Left lung (tissue), 10 donors: ENCODE results near the gene FOCAD. TPM values are rescaled to one million over a fixed set of nuclear protein-coding genes. Genes with fewer than 3 reads are reported as not detected.
A peak's percentile ranks its signal among the peaks of the same experiment; 100 is the strongest.
"Not testable (repeated sequence)": the region's sequence is repeated elsewhere in the genome, so short reads cannot be mapped to it uniquely, and the experiment has no call there.

Source experiments
- ATAC-seq: fragments of 200-7000 bp; cut with Tn5 transposase; one replicate; pipeline ENCODE4 v1.9.1; 2020; ENCODE audit warnings: moderate library complexity
- DNase-seq, 4 donors: peaks; one replicate each; pipeline ENCODE4 v3.0.0-alpha.2; 2013 to 2020
- H3K27ac ChIP-seq, 2 donors: fragments of 200-600 bp; sonication (generic) in 1 of 2; one replicate each; pipeline versions ENCODE4 v1.5.0 to v1.8.0; 2020 to 2021
- H3K27me3 ChIP-seq, 2 donors: fragments of 200-600 bp; sonication (generic) in 1 of 2; one replicate each; pipeline versions ENCODE4 v1.5.0 to v1.8.0; 2020 to 2021
- H3K36me3 ChIP-seq, 2 donors: fragments of 200-600 bp; sonication (generic) in 1 of 2; one replicate each; pipeline versions ENCODE4 v1.5.0 to v1.8.0; 2020 to 2021
- H3K4me1 ChIP-seq, 2 donors: fragments of 200-600 bp; one replicate each; pipeline ENCODE4 v1.8.0; 2021
- H3K4me3 ChIP-seq, 2 donors: fragments of 200-600 bp; sonication (generic) in 1 of 2; one replicate each; pipeline versions ENCODE4 v1.5.0 to v1.8.0; 2020 to 2021; ENCODE audit warnings: mild to moderate bottlenecking in 1 of 2
- H3K9me3 ChIP-seq, 2 donors: fragments of 200-600 bp; sonication (generic) in 1 of 2; one replicate each; pipeline versions ENCODE4 v1.5.0 to v1.8.0; 2020 to 2021
- CTCF ChIP-seq, 2 donors: fragments of 200-600 bp; sonication (generic) in 1 of 2; IDR thresholded peaks; one replicate each; pipeline versions ENCODE4 v1.5.0 to v1.8.0; 2021; ENCODE audit warnings: antibody characterized with exemption in 2 of 2
- intact Hi-C, 2 donors: fragments of 100-400 bp; cut with DNase I; formaldehyde crosslinking; loops; one replicate each; pipeline versions ENCODE4 v1.11.2 to v1.14.2; 2022
- polyA plus RNA-seq, 6 donors: library from polyadenylated mRNA; unstranded; fragments of 120-200 nt; gene quantifications; one replicate each; pipeline ENCODE4 v1.2.1, GENCODE V29; 2013; ENCODE audit not compliant: insufficient read length in 6 of 6
- total RNA-seq, 2 donors: library from RNA; stranded (reverse); fragmentation: NEBNext Ultra II Directional; extraction: Animal tissue kit (Norgen Biotek cat#: 25700); gene quantifications; one replicate each; pipeline ENCODE4 v1.2.1, GENCODE V29; 2021
- donor health status: DM: no; HTN: yes; CAD: no.
- donor health status: DM: no; HTN: no; CAD: no.

FOCAD gene
- total and polyA plus RNA-seq, 8 donors: 23.6 to 43.1 (median 29.9) TPM

- ATAC-seq (no peak), DNase-seq (no peak)
- TF ChIP-seq CTCF (IDR thresholded peaks at IDR 0.05): no peak
- Histone ChIP-seq H3K27ac (no peak overlapping the region), H3K4me1 (no peaks in the 10 kb centered on the region), H3K27me3 (no peaks in the 10 kb centered on the region), H3K4me3 (no peak overlapping the region), H3K9me3 (no peaks in the 10 kb centered on the region), H3K36me3 (no peaks in the 10 kb centered on the region)
- intact Hi-C loops: no loop called here
Observed at GRCh38 chr9:20650313-20650712, 33.7 kb upstream of the FOCAD start.

DNA sequence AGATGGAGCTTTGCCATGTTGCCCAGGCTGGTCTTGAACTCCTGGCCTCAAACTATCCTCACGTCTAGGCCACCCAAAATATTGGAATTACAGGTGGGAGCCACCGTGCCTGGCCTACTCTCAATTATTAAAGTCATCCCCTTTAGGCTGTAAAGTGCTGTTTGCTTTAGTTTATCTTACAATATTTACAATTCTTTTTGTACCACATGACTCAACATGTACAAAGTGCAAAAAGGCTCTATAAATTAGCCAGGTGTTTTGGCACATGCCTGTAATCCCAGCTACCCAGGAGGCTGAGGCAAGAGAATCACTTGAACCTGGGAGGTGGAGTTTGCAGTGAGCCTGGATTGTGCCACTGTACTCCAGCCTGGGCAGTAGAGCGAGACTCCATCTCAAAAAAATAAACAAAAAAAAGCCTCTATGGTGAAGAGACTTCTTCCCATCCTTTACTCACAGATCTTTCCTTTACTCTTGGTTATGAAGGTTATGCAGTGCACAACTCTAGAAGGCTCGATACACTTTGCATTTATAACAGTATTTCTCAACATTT, 33.2 kb upstream of the FOCAD start:
- Histone ChIP-seq H3K36me3 (no peaks in the 10 kb centered on the region), H3K9me3 (no peaks in the 10 kb centered on the region), H3K4me3 (no peak overlapping the region), H3K4me1 (no peaks in the 10 kb centered on the region), H3K27ac (no peak overlapping the region), H3K27me3 (no peaks in the 10 kb centered on the region)
- no peak for ATAC-seq
- intact Hi-C loops: no loop called here
- no peak for TF ChIP-seq CTCF (IDR thresholded peaks at IDR 0.05)
- no peak for DNase-seq

- no peaks in the 10 kb centered on the region for H3K4me1 ChIP-seq
- ATAC-seq (no peak), DNase-seq (no peak)
- no peak overlapping the region for H3K27ac ChIP-seq
- H3K27me3 ChIP-seq: no peaks in the 10 kb centered on the region
- H3K9me3 ChIP-seq: no peaks in the 10 kb centered on the region
- no peaks in the 10 kb centered on the region for H3K36me3 ChIP-seq
- intact Hi-C loops: no loop called here
- no peak overlapping the region for H3K4me3 ChIP-seq
- TF ChIP-seq CTCF (IDR thresholded peaks at IDR 0.05): no peak
Observed at GRCh38 chr9:20651939-20652338, 32.1 kb upstream of the FOCAD start.

GRCh38 chr9:20658246-20658667, 25.8 kb upstream of the FOCAD start:
- DNase-seq, H3K4me1 ChIP-seq, H3K27me3 ChIP-seq, intact Hi-C loops, H3K9me3 ChIP-seq, H3K36me3 ChIP-seq: not testable (repeated sequence)
- peak; percentile 36 for ATAC-seq
- peak overlapping the region; percentile 11 to 19 for H3K27ac ChIP-seq
- H3K4me3 ChIP-seq: peak overlapping the region; percentile 42 to 44

DNA sequence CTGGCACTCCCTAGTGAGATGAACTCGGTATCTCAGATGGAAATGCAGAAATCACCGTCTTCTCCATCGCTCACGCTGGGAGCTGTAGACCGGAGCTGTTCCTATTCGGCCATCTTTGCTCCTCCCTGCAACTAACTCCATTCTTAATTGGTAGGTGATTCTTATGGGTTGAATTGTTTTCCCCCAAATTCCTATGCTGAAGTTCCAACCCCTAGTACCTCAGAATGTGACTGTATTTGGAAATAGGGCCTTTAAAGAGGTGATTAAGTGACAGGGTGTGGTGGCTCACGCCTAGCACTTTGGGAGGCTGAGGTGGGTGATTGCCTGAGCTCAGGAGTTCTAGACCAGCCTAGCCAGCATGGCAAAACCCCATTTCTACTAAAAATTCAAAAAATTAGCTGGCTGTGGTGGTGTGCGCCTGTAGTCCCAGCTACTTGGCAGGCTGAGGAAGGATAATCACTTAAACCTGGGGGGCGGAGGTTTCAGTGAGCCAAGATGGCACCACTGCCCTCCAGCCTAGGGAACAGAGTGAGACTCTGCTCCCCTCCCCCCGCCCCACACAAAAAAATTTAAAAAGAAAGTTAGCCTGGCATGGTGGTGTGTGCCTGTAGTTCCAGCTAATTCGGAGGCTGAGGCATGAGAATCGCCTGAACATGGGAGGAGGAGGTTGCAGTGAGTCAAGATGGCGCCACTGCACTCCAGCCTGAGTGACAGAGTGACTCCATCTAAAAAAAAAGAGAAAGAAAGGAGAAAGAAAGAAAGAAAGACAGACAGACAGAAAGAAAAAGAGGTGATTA, 25.2 kb upstream of the FOCAD start:
- peak; percentile 71 for ATAC-seq
- DNase-seq: peak in 1 of 4 donors; percentile 5

More for the DNA sequence above, 25.2 kb upstream of the FOCAD start:
- Histone ChIP-seq H3K4me1 (no peaks in the 10 kb centered on the region), H3K27ac (peak overlapping the region; percentile 11 to 19), H3K27me3 (no peaks in the 10 kb centered on the region), H3K36me3 (no peaks in the 10 kb centered on the region), H3K9me3 (no peaks in the 10 kb centered on the region), H3K4me3 (peak overlapping the region; percentile 42 to 44)
- no peak for TF ChIP-seq CTCF (IDR thresholded peaks at IDR 0.05)
- intact Hi-C loops: no loop called here
